NCI-H748 (cell line): ENCODE results near the gene TK1.

ENCODE experiments used
- DNase-seq: peaks from one replicate; lab custom pipeline; 2025; ENCODE audit not compliant: unreplicated experiment; lab: John Stamatoyannopoulos, UW

TK1 gene

DNA sequence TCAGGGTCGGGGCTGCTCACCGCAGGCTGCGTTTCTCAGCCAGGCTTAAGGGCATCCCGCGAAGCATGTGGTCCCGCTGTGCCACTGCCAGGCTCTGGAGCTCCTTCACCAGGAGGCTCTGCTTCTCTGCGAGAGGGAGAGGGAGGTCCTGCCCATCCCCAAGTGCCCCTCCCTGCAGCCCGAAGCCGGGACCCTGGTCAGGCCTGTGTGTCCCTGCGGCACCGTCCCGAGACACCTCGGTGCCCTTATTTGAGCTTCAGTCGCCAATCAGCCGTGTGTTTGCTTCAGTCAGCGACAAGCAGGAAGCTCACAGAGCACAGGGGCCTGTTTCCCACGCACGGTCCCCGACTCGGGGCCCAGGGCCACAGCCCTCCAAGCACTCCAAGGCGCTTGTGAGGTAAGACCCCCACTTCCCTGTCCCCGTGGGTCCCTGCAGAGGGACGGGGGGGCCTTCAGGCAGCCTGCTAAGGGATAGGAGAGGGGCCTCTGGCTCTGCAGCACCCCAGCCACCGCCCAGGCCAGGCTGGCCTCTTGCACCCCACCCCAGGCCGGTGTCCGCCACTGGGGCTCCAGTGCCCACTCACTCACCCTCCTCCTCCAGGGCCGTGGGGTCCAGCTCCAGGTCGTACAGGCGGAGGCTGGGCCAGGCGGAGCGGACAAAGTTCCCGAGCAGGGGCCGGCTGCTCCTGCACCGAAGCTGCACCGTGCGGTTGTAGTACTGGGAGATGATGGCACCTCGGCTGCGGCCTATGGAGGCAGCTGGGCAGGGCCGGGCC is 61.5 kb downstream of the TK1 start:
- no peak for DNase-seq

- DNase-seq: no peak
Observed at GRCh38 chr17:78124836-78125137, 62.1 kb downstream of the TK1 start.
